Upper lobe of left lung (tissue), 6 donors: Measurements from ENCODE around the gene ATP8B1. TPM values are rescaled to one million over a fixed set of nuclear protein-coding genes. Genes with fewer than 3 reads are reported as not detected.
A peak's percentile ranks its signal among the peaks of the same experiment; 100 is the strongest.
"Not testable (repeated sequence)": the region's sequence is repeated elsewhere in the genome, so short reads cannot be mapped to it uniquely, and the experiment has no call there.

ENCODE experiments used
- ATAC-seq, 2 donors: fragments of 200-7000 bp; cut with Tn5 transposase; one replicate each; pipeline ENCODE4 v1.9.1; 2022; ENCODE audit warnings: mild to moderate bottlenecking in 2 of 2, moderate library complexity in 2 of 2; ENCODE audit not compliant: low FRiP score in 2 of 2
- DNase-seq, 2 donors: peaks; one replicate each; pipeline ENCODE4 v3.0.0-alpha.2; 2019 to 2020
- H3K27ac ChIP-seq, 4 donors: fragments of 200-600 bp; sonication (generic); one replicate each; pipeline ENCODE4 v1.5.1; 2016 to 2019
- H3K27me3 ChIP-seq, 4 donors: fragments of 200-600 bp; sonication (generic); one replicate each; pipeline ENCODE4 v1.5.1; 2017 to 2019
- H3K36me3 ChIP-seq, 4 donors: fragments of 200-600 bp; sonication (generic); one replicate each; pipeline ENCODE4 v1.5.1; 2016 to 2019
- H3K4me1 ChIP-seq, 4 donors: fragments of 200-600 bp; sonication (generic); one replicate each; pipeline ENCODE4 v1.5.1; 2018 to 2019
- H3K4me3 ChIP-seq, 4 donors: fragments of 200-600 bp; sonication (generic); one replicate each; pipeline ENCODE4 v1.5.1; 2017 to 2019; ENCODE audit warnings: mild to moderate bottlenecking in 2 of 4, moderate library complexity in 1 of 4
- H3K9me3 ChIP-seq, 4 donors: fragments of 200-600 bp; sonication (generic); one replicate each; pipeline ENCODE4 v1.5.1; 2018 to 2019
- CTCF ChIP-seq, 6 experiments: fragments of 450-650 bp in 4 of 6; fragments of 200-600 bp in 2 of 6; sonication (generic) in 2 of 6; IDR thresholded peaks; one replicate each; pipeline ENCODE4 v1.5.1; 2016 to 2019; ENCODE audit warnings: antibody characterized with exemption in 6 of 6
- EP300 ChIP-seq, 4 donors: sonication (generic); formaldehyde crosslinking; IDR thresholded peaks; one replicate each; pipeline ENCODE4 v1.5.1; 2017; ENCODE audit warnings: antibody characterized with exemption in 4 of 4, control low read depth in 2 of 4
- POLR2A ChIP-seq, 4 donors: fragments of 450-650 bp; IDR thresholded peaks; one replicate each; pipeline ENCODE4 v1.5.1; 2016 to 2017; ENCODE audit warnings: antibody characterized with exemption in 4 of 4, mild to moderate bottlenecking in 2 of 4
- POLR2AphosphoS5 ChIP-seq, 2 donors: sonication (generic); formaldehyde crosslinking; IDR thresholded peaks; one replicate each; pipeline ENCODE4 v1.5.1; 2017; ENCODE audit warnings: antibody characterized with exemption in 2 of 2
- WGBS, 2 donors: methylation state at CpG; one replicate each; pipeline ENCODE4 v1.1.5; 2017 to 2018; 5-methylcytosine and 5-hydroxymethylcytosine counted together
- total RNA-seq, 6 donors: library from RNA; depleted of rRNA in 4 of 6; stranded (reverse); fragments of >200 nt in 4 of 6; gene quantifications; one replicate each; pipeline versions ENCODE4 v1.1.0 to v1.2.1, GENCODE V29; 2016 to 2021
- donor health status: DM: no; HTN: no; CAD: no; lungs with moderate emphysema.
- donor health status: DM: no; HTN: yes; CAD: no; lungs with severe emphysema.

Gene ATP8B1
- 10 to 100 TPM; 19.6 to 36.5 (median 26.0) TPM for total RNA-seq

- ATAC-seq (peak; percentile 88 to 95), DNase-seq (peak; percentile 91 to 97)
- peak; percentile 22 to 87 (median 60) for TF ChIP-seq POLR2A (IDR thresholded peaks at IDR 0.05)
- peak; percentile 49 to 83 for TF ChIP-seq POLR2AphosphoS5 (IDR thresholded peaks at IDR 0.05)
- peak in 4 of 6 experiments; percentile 11 to 49 (median 39) for TF ChIP-seq CTCF (IDR thresholded peaks at IDR 0.05)
- peak in 1 of 4 donors; percentile 13 for TF ChIP-seq EP300 (IDR thresholded peaks at IDR 0.05)
- peak within 1 kb of the TSS; percentile 65 to 90 (median 82) for H3K4me3 ChIP-seq
- peak within 1 kb of the TSS; percentile 81 to 94 (median 88) for H3K27ac ChIP-seq
- WGBS, 2 donors, result 6 to 7% methylated on average over 50 to 51 of the region's 77 CpGs
- no peaks in the 10 kb centered on the region for H3K9me3 ChIP-seq
- no peaks in the 10 kb centered on the region for H3K36me3 ChIP-seq
- peaks cover 7 to 57% (median 14%) of the 10 kb centered on the region in 4 donors for H3K4me1 ChIP-seq
- H3K27me3 ChIP-seq, result no peaks in the 10 kb centered on the region
Measured at GRCh38 chr18:57803103-57803969, at the start of gene ATP8B1. Gene ATP8B1 (minus strand): TSS chr18:57803315. CDS start chr18:57731807, 71,508 bp downstream.

GRCh38 chr18:57850063-57850462, 46.9 kb upstream of the ATP8B1 start:
- WGBS, 2 donors, result 54 to 89% methylated on average over 3 of the region's 3 CpGs
- H3K27ac ChIP-seq, result no peak overlapping the region
- no peak overlapping the region for H3K4me3 ChIP-seq
- TF ChIP-seq POLR2A (IDR thresholded peaks at IDR 0.05) (no peak), EP300 (IDR thresholded peaks at IDR 0.05) (no peak), CTCF (IDR thresholded peaks at IDR 0.05) (no peak), POLR2AphosphoS5 (IDR thresholded peaks at IDR 0.05) (no peak)
- H3K9me3 ChIP-seq, result no peaks in the 10 kb centered on the region
- no peaks in the 10 kb centered on the region for H3K4me1 ChIP-seq
- ATAC-seq, result no peak
- H3K27me3 ChIP-seq, result no peaks in the 10 kb centered on the region
- no peak for DNase-seq
- no peaks in the 10 kb centered on the region for H3K36me3 ChIP-seq

- H3K27me3 ChIP-seq, H3K36me3 ChIP-seq, ATAC-seq, H3K4me3 ChIP-seq, H3K27ac ChIP-seq, H3K9me3 ChIP-seq, DNase-seq, H3K4me1 ChIP-seq: not testable (repeated sequence)
- 85 to 100% methylated on average over 1 of the region's 1 CpG for WGBS, 2 donors
Measured at GRCh38 chr18:57848374-57848773, 45.3 kb upstream of the ATP8B1 start.

- 93 to 94% methylated on average over 2 of the region's 2 CpGs for WGBS, 2 donors
- H3K9me3 ChIP-seq, H3K4me3 ChIP-seq, H3K27ac ChIP-seq, H3K4me1 ChIP-seq, H3K36me3 ChIP-seq, DNase-seq, H3K27me3 ChIP-seq, ATAC-seq: not testable (repeated sequence)
Measured at GRCh38 chr18:57847431-57847830, 44.3 kb upstream of the ATP8B1 start.

GRCh38 chr18:57846258-57846657, 43.1 kb upstream of the ATP8B1 start:
- TF ChIP-seq POLR2AphosphoS5 (IDR thresholded peaks at IDR 0.05) (no peak), CTCF (IDR thresholded peaks at IDR 0.05) (no peak), POLR2A (IDR thresholded peaks at IDR 0.05) (no peak), EP300 (IDR thresholded peaks at IDR 0.05) (no peak)
- ATAC-seq, result peak in 1 of 2 donors; percentile 53
- 28 to 44% methylated on average over 1 of the region's 1 CpG for WGBS, 2 donors

More at GRCh38 chr18:57846258-57846657, 43.1 kb upstream of the ATP8B1 start:
- Histone ChIP-seq H3K4me3 (no peak overlapping the region), H3K36me3 (no peaks in the 10 kb centered on the region), H3K27ac (no peak overlapping the region), H3K4me1 (no peaks in the 10 kb centered on the region), H3K27me3 (no peaks in the 10 kb centered on the region), H3K9me3 (no peaks in the 10 kb centered on the region)
- DNase-seq, result no peak
